ENCODE data around the gene COMMD4.
A peak's percentile ranks its signal among the peaks of the same experiment; 100 is the strongest.
"Not testable (repeated sequence)": the region's sequence is repeated elsewhere in the genome, so short reads cannot be mapped to it uniquely, and the experiment has no call there.

COMMD4 gene

DNA sequence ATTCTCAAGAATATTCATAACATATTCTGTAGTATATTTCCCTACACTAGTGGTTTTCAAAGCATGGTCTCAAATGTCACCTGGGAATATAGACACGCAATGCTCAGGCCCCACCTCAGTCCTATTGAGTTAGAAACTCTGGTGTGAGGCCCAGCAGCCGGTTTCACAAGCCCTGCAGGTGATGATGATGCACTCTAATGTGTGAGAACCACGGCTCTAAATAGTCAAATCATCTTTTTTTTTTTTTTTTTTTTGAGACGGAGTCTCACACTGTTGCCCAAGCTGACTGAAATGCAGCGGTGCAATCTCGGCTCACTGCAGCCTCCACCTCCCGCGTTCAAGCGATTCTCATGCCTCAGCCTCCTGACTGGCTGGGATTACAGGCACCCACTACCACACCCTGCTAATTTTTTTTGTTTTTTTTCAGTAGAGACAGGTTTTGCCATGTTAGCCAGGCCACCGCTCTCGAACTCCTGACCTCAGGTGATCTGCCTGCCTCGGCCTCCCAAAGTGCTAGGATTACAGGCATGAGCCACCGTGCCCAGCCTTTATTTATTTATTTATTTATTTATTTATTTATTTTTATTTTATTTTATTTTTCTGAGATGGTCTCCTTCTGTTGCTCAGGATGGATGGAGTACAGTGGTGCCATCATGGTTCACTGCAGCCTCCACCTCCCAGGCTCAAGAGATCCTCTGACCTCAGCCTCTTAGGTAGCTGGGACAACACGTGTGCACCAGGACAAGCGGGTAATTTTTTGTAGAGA is 2.0 kb upstream of the COMMD4 start:
- DNase-seq: not testable (repeated sequence)

DNA sequence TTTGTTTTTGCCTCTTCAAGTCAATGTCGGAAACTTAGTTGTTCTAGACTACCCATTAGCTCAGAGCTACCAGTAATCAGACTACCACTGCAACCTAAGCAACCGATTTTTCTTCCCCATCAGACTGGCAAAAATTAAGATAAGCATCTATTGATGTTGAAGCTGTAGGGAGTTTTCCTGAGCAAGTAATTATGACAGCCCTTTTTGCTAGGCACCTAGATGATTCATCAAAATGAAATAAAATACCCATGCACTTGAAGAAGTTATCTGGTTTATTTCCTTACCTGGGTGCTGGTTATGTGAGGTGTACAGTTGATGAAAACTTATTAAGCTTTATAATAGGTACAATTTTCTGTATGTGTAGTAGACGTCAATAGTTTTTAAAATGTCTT is 554 bp upstream of the COMMD4 start:
- DNase-seq: no peak

GRCh38 chr15:75338661-75339240 is 2.9 kb downstream of the COMMD4 start:
- no peak for DNase-seq

- no peak for DNase-seq
Measured at GRCh38 chr15:75339531-75340240, 3.8 kb downstream of the COMMD4 start.

DNA sequence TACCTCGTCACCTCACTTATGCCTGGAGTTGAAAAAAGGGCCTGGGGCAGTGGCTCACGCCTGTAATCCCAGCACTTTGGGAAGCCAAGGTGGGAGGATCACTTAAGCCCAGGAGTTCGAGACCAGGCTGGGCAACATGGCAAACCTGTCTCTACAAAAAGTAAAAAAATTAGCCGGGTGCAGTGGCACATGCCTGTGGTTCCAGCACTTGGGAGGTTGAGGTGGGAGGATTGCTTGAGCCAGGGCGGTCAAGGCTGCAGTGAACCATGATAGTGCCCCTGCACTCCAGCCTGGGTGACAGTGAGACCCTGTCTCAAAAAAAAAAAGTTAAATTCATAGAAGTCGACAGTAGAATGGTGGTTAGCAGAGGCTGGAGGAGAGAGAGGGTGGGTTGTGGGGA is 6.4 kb downstream of the COMMD4 start:
- DNase-seq: no peak

DNA sequence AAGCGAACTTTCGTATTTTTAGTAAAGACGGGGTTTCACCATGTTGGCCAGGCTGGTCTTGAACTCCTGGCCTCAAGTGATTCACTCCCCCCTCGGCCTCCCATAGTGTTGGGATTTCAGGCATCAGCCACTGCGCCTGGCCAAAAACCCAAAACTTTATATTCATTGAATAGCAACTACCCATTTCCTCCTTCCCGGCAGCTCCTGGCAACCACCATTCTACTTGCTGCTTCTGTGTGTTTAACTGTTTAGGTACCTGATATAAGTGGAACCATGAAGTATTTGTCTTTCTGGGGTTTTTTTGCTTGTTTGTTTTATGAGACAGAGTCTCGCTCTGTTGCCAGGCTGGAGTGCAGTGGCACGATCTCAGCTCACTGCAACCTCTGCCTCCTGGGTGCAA is 8.1 kb downstream of the COMMD4 start:
- not testable (repeated sequence) for DNase-seq

- DNase-seq: no peak
Measured at GRCh38 chr15:75346796-75347221, 10.9 kb downstream of the COMMD4 start, which contains the start of gene NEIL1. Gene NEIL1 (plus strand): TSS chr15:75347039. CDS start chr15:75348906, 1,867 bp downstream.

DNA sequence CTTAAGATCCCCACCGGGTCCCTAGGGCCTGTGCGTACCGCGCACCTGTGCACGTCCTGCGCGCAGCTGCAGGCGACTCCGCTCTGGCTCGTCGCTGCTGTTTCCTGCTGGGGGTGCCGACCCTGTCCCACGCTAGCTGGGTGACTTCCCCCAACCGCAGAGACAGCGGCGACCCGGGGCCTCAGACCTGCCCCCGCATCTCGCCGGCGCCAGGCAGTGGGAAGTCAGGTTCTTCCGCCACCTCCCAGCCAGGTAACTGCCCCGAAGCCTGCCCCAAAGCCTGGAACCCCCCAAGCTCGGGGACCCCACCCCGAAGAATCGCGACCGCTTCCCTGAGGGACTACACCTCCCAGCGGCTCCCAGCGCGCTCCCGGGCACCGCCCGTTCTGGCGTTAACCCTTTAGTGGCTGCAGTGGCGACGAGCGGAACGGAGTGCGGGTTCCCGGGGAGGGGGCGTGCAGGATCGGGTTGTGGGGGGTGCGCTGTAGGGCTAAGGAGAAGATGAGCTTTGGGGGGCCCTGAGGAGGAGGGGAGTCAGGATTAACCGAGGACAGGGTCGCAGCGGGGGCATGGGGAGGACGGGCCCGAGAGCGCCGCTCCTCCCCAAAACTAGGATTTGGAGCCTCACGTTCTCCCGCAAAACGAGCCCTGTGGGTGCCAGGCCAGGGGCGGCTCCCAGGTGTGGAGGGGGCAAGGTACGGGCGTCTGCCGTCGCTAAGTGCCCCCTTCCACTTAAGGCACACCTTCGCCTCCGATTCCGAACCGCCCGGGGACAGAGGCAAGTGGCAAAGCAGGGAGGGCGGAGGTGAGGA is 11.6 kb downstream of the COMMD4 start:
- DNase-seq: no peak

GRCh38 chr15:75348034-75348561 is 12.2 kb downstream of the COMMD4 start:
- no peak for DNase-seq

- DNase-seq: no peak
Measured at GRCh38 chr15:75348562-75349350, 12.9 kb downstream of the COMMD4 start.

GRCh38 chr15:75349351-75349669 is 13.4 kb downstream of the COMMD4 start:
- DNase-seq: not testable (repeated sequence)

DNA sequence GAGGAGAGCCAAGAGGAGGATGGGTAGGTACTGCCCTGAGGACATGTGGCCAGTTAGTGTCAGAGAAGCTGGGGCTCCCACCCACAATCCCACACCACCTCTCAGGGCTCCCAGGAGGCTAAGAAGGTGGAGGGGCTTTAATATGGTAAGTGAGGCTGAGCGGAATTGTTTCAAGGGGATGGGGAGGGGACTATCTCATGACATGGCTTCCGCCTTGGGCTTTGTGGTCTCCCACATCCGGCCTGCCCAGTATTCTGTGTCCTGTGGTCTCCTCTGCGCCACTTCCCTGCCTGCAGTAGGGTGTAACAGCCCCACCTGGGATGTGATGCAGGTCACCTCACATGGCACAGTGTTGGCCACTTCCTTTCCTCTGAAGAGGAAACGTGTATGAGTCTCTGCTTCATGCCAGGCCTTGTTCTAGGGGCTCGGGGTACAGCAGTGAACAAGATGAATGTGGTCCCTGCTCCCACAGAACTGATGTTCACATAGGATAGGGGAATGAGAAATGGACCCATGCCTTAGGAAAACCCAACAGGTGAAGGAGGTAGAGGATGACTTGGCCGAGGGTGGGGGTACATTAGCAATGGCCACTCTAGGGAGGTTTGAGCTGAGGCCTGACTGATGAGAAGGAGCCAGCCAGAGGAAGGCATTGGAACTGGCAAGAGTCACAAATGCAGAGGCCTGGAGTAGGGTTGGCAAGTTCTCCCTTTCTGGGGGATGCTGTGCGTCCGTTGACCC is 14.2 kb downstream of the COMMD4 start:
- peak in 1 of 2 donors; percentile 48 for DNase-seq

DNA sequence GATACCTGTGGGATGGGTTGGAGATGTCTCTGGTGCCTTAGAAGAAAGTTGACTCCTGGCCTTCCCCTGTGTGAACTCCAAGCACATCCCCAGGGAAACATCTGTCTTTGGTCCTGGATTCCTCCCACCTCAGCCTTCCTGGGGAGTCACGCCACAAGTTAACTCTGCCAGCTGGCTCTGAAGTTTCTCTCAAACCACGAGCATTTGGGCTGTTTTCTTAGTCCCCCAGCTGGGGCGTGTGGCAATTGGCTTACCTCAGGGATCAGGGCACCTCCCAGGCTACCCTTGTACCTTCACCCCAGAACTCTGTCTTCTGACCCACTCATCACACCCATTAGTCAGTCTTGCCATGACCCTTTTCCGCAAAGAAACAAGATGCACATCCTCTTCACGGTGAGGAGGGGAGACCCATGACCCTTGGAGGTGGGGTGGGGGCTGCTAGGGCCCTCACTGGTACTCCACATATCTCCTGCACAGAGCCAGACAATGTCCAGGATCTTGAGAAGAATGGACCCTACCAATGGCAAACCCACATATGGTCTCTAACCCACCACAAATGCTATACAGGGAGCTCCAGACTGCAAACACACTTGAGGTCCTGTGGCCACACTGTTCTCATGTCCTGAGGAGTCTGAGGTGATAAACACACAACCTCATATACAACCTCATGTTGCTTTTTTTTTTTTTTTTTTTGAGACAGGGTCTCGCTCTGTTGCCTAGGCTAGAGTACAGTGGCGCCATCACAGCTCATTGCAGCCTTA is 14.9 kb downstream of the COMMD4 start:
- no peak for DNase-seq

DNA sequence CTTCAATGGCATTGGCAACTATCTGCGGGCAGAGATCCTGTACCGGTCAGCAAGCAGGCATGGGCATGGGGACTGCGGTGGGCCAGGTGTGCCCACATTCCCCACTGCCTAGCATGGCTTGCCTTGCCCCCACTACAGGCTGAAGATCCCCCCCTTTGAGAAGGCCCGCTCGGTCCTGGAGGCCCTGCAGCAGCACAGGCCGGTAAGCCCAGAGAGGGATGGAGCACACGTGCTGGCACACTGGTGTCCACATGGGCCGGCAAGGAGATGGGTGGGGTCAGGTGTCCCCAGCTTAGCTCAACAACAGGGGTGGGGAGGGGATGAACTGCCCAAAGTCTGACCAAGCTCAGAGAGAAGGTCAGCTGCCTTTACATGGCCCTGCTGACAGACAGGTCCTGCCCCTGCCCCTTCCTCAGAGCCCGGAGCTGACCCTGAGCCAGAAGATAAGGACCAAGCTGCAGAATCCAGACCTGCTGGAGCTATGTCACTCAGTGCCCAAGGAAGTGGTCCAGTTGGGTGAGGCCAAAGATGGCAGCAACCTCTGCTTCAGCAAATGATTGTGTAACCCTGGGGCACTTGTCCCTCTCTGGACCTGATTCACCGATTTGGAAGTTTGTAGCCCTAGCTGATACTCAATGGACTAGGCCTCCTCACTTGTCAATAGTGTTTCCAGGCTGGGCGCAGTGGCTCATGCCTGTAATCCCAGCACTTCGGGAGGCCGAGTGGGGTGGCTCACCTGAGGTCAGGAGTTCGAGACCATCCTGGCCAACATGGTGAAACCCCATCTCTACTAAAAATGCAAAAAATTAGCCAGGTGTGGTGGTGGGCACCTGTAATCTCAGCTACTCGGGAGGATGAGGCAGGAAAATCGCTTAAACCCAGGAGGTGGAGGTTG is 16.6 kb downstream of the COMMD4 start:
- no peak for DNase-seq

DNA sequence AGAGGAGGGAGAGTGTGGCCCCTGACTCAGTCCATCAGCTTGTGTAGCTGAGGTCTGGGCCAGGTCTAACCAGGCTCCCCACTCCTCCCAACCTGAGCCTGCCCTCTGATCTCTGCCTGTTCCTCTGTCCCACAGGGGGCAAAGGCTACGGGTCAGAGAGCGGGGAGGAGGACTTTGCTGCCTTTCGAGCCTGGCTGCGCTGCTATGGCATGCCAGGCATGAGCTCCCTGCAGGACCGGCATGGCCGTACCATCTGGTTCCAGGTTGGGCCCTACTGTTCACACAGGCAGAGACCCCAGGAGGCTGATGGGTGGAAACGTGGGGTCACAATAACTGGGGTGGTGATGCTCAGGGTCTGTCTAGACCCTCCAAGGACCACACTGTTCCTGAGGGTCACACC is 17.7 kb downstream of the COMMD4 start:
- DNase-seq: no peak

- DNase-seq: no peak
Measured at GRCh38 chr15:75354454-75354853, 18.6 kb downstream of the COMMD4 start.

- no peak for DNase-seq
Measured at GRCh38 chr15:75355369-75355768, 19.5 kb downstream of the COMMD4 start.

DNA sequence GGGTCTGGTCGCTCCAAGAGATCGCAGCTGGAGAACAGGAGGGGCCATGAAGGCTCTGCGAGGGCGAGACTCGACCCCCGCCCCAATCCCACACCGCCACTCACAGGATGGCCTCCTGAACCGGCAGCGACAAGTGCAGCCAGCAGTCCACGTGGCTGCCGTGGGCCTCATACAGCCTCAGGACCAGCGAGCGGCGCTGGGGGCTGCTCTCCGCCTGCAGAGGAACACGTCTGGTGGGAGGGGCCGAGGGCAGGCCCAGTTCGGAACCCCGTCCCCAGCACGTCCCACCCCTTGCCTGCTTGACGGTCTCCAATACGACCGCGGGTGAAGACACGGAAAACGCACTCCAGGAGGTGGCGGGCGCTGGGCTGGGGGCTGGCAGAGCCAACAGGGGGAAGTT is 20.1 kb downstream of the COMMD4 start:
- DNase-seq: no peak

GRCh38 chr15:75356517-75356916 is 20.7 kb downstream of the COMMD4 start:
- no peak for DNase-seq
